Fibroblast of skin of abdomen (primary cell): ENCODE measurements around the gene PABPN1L.
A peak's percentile ranks its signal among the peaks of the same experiment; 100 is the strongest.
"Not testable (repeated sequence)": the region's sequence is repeated elsewhere in the genome, so short reads cannot be mapped to it uniquely, and the experiment has no call there.

ENCODE experiments used
- DNase-seq: peaks from one replicate; pipeline ENCODE4 v3.0.0-alpha.2; 2013

Gene PABPN1L

GRCh38 chr16:88901718-88902337 lies 35.4 kb upstream of the PABPN1L start:
- DNase-seq: no peak

- no peak for DNase-seq
Observed at GRCh38 chr16:88900662-88901052, 34.2 kb upstream of the PABPN1L start.

GRCh38 chr16:88899901-88900661 lies 33.6 kb upstream of the PABPN1L start:
- DNase-seq: no peak

GRCh38 chr16:88897696-88898425 lies 31.4 kb upstream of the PABPN1L start:
- no peak for DNase-seq

GRCh38 chr16:88896238-88897070 lies 30.0 kb upstream of the PABPN1L start:
- no peak for DNase-seq

GRCh38 chr16:88895335-88895734 lies 28.9 kb upstream of the PABPN1L start:
- DNase-seq: no peak

GRCh38 chr16:88894681-88895300 lies 28.3 kb upstream of the PABPN1L start:
- no peak for DNase-seq

- DNase-seq: not testable (repeated sequence)
Observed at GRCh38 chr16:88894266-88894665, 27.8 kb upstream of the PABPN1L start.

- no peak for DNase-seq
Observed at GRCh38 chr16:88893127-88893968, 26.9 kb upstream of the PABPN1L start.

- no peak for DNase-seq
Observed at GRCh38 chr16:88892065-88892464, 25.6 kb upstream of the PABPN1L start.

GRCh38 chr16:88891083-88891482 lies 24.6 kb upstream of the PABPN1L start:
- no peak for DNase-seq

- not testable (repeated sequence) for DNase-seq
Observed at GRCh38 chr16:88889702-88890352, 23.4 kb upstream of the PABPN1L start.

- no peak for DNase-seq
Observed at GRCh38 chr16:88888461-88889387, 22.3 kb upstream of the PABPN1L start.

GRCh38 chr16:88888057-88888456 lies 21.6 kb upstream of the PABPN1L start:
- DNase-seq: no peak

- DNase-seq: peak; percentile 7
Observed at GRCh38 chr16:88886845-88887521, 20.5 kb upstream of the PABPN1L start.

GRCh38 chr16:88886420-88886844 lies 20.0 kb upstream of the PABPN1L start:
- no peak for DNase-seq

GRCh38 chr16:88885693-88886280 lies 19.3 kb upstream of the PABPN1L start:
- DNase-seq: no peak

GRCh38 chr16:88884569-88885271 lies 18.3 kb upstream of the PABPN1L start:
- DNase-seq: no peak
